HG03039 (cell line): ENCODE measurements around the gene FMNL2.

Source experiments
- ATAC-seq: cut with Tn5 transposase; IDR thresholded peaks from one replicate; pipeline ENCODE4 v1.9.1; 2021; ENCODE audit warnings: mild to moderate bottlenecking, moderate library complexity; ENCODE audit not compliant: unreplicated experiment

Gene FMNL2

DNA sequence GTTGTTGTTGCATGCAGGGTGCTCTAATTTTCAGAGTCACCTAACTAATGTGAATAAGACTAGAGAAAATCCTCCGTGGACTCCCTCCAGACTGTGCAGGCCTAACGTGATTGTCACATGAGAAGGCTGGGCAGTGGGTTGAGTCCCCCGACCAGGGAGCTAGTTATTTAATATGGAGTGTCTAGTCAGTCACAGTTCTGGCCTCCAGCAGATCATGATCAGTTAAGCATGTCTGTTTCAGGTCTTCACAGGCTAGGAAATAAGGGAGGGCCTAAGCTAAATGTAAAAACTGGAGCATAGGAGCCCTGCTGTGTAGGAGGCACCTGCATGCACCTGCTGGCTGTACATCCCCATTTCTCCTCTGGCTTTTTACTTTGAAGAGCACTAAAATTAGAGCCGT lies 295.5 kb downstream of the FMNL2 start:
- no peak for ATAC-seq

DNA sequence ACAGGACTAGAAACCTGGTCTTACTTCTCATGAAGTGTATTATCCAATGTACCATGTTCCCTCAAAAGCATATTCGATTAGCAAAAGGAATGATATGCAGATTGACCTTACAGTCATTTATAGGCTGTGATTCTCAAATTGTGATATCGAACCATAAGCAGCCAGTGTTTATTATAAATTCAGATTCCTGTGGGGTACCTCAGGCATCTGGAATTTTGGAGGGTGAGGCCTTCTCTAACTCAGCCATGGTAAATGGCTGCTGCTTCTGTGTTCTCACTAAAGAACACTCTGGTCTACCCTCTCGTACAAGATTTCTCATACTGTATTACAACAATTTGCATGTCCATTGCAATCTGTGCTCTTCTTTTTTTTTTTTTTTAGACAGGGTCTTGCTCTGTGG lies 297.8 kb downstream of the FMNL2 start:
- ATAC-seq: no peak

DNA sequence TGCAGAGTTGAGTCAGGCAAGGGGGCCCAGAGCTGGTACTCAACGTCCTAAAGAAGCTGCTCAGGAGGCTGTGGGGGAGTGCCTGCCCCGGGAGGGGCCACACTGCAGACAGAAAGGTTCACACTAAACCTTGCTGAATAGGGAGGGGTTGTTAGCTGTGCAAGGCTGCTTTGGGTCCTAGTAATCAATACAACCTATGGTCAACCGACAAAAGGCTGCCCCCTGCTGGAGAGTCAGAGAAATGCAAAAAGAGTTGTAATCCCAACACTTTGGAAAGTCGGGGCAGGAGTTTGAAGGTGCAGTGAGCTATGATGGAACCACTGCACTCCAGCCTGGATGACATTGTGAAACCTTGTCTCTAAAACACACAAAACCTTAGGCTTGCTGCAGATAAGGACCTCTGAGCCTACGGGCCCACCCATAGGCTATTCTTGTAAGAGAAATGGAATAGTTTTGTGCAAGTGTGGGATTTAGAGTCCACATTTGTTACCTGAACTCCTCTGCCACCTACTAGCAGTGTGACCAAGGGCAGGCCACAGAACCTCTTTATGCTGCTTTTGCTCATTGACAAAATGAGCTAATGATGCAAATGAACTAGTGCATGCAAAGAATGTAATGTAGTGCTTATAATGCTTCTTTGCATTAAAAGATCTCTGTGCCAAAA lies 300.8 kb downstream of the FMNL2 start:
- ATAC-seq: no peak

DNA sequence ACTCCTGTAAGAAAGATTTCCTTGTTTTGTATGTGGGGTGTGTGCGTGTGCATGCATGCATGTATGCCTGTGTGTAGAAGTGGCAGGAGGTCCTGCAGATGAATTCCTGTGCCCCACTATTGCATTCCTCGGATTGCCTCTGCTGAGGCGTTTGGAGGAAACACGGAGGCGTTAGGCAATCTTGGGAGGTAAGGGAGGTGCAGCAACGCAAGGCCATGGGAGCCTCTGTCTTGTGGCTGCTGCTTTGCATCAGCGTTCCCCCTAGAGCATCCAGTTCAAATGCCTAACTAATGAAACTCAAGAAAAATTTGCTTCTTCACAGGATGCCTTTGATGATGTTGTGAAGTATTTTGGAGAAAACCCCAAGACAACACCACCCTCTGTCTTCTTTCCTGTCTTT lies 302.3 kb downstream of the FMNL2 start:
- no peak for ATAC-seq

DNA sequence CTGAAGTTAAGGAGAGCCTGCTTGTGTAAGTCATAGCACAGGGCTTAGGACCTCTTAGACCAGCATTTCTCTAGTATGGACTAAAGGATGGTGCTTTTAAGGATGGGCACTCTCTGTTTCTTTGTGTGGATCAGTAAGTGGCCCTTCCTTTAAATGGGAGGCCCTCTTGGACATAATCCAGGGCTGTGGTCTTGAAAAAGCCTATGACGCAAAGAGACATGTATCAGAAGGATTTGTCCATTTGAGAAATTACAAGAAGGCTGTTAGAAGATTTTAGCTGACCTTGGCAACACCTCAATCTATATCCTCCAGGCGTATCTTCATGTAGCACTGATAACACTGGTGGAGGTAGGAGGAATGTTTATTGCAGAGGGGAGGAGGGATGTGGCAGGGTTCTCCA lies 303.1 kb downstream of the FMNL2 start:
- ATAC-seq: no peak

DNA sequence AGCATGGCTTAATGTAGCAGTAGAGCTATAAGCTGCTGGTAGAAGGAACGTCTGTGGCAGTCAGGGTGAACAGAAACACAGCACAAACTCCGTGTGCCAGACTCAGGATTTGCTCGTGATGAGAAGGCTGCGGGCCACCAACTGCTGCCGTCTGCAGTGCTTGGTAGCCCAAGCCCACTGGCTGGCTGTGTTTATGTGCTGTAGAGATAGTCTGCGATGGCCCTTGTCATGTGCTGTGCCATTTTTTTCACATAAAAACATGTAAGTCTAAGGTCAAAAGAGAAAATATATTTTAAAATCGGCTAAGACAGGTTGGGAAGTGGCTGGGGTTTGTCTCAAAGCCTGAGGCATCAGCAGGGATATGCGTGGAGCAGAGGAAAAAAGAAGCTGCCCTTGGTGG lies 303.6 kb downstream of the FMNL2 start:
- ATAC-seq: no peak

DNA sequence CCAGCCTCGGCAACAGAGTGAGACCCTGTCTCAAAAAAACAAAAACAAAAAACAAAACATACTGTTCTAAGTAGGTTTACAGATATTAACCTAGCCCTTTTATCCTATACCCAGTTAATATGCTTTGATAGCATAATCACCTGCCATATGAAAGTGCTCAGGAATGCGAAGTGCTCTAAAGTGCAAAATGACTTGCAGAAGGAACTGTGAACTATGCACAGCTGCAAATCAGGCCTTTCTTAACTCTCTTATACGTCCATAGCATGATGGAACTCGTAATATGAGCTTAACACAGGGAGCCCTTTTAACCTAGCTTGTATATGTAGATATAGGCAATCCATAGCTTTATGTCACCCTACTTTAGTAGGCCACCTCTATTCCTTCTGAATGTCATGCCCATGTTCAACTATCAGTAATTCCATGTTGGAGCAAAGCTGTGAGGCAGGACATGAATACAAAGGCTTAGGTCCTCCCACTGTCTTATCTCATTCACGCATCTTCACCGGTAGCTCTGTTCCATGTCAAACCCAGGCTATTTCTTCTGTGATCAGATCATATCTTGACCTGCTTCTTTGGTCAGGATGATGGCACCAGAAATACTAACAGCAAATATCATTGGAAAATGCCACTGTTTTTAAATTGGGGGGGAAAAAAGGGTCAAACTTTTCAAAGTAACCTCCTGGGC lies 309.4 kb downstream of the FMNL2 start:
- ATAC-seq: no peak

DNA sequence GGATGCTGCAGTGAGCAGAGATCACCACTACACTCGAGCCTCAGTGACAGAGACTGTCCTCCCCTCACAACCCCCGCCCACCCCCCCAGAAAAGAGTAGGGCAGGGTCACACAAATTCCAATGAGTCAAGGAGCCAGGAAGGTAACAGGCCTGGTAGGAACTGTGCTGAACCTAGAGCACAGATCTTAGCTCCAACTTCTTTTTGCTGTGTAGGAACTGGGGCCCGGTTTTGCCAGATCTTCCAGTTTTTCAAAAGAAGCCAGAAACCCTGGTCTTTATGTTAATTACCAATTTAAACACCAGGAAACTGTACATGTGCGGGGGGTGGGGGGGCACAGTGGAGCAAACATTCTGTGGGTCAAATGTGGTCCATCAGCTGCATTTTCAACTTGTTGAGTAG lies 311.3 kb downstream of the FMNL2 start:
- no peak for ATAC-seq

DNA sequence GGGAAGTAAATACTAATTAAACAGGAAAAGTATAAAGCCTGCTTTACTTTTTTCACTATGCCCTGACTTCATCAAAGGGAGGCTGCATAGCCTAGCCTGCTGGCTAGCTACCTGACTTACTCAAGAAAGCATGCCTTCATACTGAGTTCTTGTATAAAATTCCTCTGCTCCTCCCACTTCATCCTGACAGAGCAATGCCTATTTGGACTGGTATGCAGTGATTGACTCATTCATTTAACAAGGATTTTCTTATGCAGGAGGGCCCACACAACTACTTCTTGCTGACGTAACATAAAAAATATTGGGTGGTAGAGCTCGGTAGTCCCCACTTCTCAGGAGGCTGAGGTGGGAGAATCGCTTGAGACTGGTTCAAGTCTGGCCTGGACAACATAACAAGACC lies 311.8 kb downstream of the FMNL2 start:
- no peak for ATAC-seq

DNA sequence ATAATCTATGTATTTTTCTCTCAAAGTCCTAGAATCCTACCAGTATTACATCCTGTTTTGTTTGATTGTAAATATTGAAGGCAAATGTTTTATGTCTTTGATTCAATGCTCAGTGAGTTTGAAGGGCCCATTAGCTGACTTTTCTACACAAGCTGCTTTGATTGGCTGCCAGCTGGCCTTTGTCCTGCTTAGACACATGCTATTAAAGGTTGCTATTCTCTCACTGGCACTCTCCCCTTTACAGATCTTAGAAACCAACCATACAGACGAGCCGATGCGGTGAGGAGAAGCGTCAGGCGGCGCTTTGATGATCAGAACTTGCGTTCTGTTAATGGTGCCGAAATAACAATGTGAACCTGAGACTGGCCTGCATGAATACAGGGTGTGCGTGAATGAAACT lies 312.6 kb downstream of the FMNL2 start:
- no peak for ATAC-seq

DNA sequence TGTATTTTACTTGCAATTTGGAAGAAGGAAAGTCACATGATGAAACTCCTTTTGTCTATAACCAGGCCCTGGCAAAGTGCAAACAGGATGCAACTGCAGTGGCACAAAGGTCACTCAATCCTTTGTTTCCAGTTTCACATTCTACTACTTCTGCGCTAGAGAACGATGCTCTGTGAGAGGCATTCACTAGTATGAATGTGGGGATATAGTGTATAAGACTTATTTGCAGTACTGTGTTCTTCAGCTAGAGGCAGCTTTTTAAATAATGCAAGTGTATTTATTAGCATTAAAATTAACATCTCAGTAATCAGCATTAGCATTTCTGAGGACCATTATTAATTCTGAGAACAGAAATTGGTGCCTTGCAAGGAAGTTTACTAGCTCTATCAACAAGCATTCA lies 313.4 kb downstream of the FMNL2 start:
- ATAC-seq: no peak

DNA sequence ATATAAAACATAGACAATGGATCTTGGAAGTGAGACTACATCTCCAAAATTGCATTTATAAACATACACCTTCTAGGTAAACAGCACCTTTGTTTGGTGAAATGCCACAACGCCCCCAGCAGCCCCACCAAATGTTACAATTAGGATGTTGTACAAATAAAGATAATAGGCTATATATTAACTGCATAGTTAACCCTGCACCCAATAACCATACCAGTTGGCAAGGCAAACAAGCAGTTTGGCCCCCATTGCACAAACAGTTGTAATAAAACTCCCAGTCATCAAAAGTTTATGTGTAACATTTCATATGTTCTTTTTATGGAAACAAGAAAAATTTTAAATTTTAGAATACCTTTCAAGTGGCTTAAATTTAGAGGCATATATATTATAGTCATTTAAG lies 315.0 kb downstream of the FMNL2 start:
- no peak for ATAC-seq

DNA sequence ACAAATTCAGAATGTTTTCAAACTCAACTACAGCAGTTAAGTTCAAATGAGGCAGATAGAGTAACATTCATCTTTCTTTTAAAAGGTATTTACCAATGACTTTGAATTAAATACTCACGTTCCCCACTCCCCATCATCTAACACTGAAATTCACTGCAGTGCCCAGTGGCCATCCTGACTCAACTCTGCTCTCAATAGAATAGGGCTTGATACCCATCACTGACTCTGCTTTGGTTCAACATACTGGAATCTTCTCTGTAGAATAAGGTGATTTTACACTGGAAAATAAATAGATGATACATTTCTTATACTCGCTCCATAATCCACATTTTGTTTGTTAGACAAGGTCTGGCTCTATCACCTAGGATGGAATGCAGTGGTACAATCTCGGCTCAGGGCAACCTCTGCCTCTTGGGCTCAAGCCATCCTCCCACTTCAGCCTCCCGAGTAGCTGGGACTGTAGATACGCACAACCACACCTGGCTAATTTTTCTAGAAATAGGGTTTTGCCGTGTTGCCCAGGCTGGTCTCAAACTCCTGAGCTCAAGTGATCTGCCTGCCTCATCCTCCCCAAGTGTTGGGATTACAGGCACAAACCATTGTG lies 315.9 kb downstream of the FMNL2 start:
- ATAC-seq: no peak

DNA sequence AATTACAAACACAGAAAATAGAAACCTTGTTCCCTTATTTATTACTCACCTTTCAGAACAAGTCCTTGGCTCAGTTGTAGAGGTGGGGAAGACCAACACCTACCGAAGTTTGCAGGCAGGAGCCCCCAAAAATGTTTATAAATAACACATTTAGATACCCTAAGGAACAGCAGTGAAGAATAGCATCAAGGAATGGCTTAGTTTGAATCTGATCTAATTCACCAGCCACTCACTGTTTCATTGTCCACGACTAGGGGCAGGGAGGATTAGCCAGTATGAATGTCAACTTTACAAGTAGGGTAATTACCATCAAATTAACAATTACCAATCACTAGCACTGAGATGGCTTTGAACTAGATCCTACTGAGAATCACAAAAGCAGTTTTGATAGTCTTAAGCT lies 316.9 kb downstream of the FMNL2 start:
- no peak for ATAC-seq

DNA sequence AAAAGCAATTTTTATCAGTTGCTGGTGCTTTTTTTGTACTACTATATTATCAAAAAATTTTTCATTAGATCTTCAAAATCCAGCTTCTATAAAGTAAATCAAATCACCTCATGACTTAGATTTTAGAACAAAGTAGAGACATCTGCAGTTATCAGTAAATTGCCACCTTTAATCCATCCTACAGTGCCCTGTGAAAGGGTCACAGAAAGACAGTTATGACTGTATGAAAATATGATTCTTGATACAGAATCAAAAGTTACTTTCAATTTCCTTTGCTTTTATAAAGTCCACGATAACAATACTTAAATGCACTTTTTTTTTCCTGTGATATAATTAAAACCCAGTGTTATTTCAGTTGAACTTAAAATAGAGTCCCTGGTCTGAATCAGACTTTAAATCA lies 320.9 kb downstream of the FMNL2 start:
- no peak for ATAC-seq

DNA sequence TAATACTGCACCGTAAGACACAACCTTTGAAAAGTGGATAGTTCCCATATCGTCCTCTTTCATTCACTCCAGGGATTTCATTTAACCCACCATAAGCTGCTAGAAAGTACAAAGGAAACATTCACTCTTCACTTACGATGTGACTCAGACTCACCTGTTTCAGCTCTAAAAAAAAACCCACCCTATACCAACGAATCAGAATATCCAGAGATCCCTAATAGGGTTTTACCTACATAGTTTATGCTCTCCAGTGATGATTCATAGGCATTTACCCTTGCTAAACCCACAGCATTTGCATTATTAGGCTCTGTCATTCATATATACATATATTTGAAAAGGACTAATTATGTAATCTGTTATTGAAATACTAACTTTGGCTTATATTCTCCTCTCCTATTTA lies 322.1 kb downstream of the FMNL2 start:
- peak; percentile 84 for ATAC-seq

DNA sequence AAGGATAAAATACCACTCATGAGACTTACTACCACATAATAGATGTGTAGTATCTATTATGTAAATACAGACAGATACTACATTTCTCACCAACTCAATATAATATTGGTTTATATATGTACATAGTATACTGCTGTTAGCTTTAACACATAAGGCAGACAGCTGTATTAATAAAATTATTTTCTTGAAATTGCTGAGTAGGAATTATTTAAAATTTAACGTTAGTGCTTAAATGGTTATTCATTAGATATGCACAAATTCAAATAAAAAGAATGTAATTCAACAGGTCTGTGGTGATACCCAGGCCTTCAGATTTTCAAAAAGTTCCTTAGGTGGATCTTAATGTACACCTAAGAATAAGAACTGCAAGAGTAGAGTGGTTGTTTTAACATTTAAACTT lies 323.2 kb downstream of the FMNL2 start:
- no peak for ATAC-seq

DNA sequence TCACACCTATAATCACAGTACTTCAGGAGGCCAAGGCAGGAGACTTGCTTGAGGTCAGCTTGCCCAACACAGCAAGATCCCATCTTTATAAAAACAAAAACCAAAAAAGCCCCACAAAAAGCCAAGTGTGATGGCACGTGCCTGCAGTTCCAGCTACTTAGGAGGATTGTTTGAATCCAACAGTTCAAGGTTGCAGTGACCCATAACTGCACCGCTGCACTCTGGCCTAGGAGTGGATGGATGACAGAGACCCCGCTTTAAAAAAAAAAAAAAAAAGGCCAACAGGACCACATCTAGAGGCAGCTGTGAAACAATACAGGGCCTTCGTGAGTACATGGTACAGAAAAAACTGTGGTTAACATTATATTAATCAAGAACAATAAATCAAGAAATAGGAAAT lies 326.1 kb downstream of the FMNL2 start:
- no peak for ATAC-seq

DNA sequence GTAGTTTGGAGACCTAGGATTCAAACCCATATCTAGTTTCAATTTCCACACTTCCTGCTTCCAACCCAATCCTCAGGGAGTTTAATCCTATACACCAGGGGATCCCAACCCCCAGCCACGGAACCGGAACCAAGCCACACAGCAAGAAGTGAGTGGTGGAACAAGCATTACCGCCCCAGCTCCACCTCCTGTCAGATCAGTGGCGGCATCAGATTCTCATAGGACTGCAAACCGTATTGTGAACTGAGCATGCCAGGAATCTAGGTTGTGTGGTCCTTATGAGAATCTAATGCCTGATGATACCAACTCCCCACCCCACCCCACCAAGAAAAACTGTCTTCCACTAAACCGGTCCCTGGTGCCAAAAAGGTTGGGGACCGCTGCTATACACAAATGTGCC lies 329.8 kb downstream of the FMNL2 start:
- no peak for ATAC-seq

DNA sequence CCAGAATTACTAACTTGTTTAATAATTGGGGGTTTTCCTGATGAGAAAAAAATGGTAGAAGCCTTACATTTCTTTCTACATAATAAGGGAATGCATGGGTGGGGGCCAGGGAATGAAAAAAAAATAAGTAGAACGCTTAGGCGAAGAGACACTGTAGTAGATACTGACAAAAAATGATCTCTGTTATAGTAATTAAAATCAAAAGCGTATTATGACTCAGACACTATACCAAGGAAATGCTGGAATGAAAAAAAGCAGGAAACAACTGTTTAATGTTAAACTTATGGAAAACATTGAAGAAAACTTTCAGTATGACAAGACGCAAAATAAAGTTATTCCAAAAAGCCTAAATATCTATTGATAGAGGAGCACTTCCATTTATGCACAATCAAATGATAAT lies 339.4 kb downstream of the FMNL2 start:
- no peak for ATAC-seq

DNA sequence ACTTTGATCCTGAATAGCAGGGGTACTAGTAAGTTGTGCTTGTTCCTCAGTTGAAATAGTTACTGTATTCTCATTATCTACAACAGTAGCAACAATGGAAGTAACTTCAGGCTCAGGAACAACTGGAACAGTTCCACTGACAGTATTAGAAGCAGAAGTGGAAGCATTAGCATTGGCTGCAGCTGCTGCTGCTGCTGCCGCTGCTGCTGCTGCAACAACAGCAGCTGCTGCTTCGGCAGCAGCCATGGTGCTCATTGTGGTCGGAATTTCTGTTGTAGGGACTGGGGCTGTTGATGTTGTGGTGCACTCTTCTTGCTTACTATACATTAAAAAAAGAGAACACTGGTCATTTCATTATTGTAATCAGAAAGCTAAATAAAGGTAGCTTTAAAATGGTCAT lies 341.5 kb downstream of the FMNL2 start:
- no peak for ATAC-seq

DNA sequence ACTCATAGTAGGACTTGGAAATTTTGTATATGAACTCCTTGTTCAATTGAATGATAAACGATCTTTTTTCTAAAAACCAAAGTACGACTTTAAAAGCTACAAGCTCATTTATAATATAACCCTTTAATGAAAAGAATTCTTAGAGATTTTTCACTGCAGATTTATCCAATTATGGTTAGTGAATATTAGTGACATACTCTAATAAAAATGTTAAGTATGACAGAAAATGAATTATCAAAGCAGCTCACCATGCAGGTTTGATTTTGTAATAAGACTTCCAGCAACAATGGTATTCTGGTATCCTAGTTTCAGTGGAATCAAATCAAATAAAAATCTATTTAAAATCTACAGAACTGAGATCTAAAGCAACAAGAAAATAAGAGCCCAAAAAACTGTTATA lies 343.8 kb downstream of the FMNL2 start:
- no peak for ATAC-seq

DNA sequence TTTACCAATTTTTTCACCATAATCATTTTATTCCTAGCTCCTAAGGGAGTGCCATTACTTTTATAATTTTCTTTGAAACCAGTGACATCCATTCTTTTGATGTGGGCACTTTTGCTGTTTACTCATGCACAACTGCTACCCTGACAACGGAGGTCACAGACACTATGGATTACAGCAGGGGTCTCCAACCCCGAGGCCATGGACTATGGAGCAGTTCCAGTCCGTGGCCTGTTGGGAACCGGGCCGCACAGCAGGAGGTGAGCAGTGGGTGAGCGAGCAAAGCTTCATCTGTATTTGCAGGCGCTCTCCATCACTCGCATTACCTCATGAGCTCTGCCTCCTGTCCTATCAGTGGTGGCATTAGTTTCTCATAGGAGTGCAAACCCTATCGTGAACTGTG lies 347.7 kb downstream of the FMNL2 start:
- no peak for ATAC-seq
